Activated T-helper 2 cell treated with anti-CD3 and anti-CD28 coated beads, Interferon-gamma antibody, Interleukin-2, Interleukin-4, amounts not matched to agents 10 μg/mL and 5 μg/mL and 100 μg/mL, durations not matched to agents 14 hours and 24 hours and 36 hours (primary cell): Measurements from ENCODE around the gene ZSCAN5B. TPM values are rescaled to one million over a fixed set of nuclear protein-coding genes. Genes with fewer than 3 reads are reported as not detected.

ENCODE experiments used
- DNase-seq: peaks from one replicate; pipeline ENCODE4 v3.0.0; 2021; ENCODE audit warnings: low spot score
- H3K27ac Mint-ChIP-seq: one replicate; pipeline ENCODE4 v1.8.0; 2021; ENCODE audit warnings: mixed read lengths
- H3K27me3 Mint-ChIP-seq: one replicate; pipeline ENCODE4 v1.8.0; 2021; ENCODE audit warnings: low read depth, mixed read lengths
- H3K36me3 Mint-ChIP-seq: one replicate; pipeline ENCODE4 v1.8.0; 2021; ENCODE audit warnings: low read depth, mixed read lengths
- H3K4me1 Mint-ChIP-seq: one replicate; pipeline ENCODE4 v1.8.0; 2021; ENCODE audit warnings: low read depth, mixed read lengths
- H3K4me3 Mint-ChIP-seq: one replicate; pipeline ENCODE4 v1.8.0; 2021; ENCODE audit warnings: low read depth, mild to moderate bottlenecking, moderate library complexity, mixed read lengths
- H3K9me3 Mint-ChIP-seq: one replicate; pipeline ENCODE4 v1.8.0; 2021; ENCODE audit warnings: mixed read lengths
- intact Hi-C: fragments of 100-400 bp; cut with micrococcal nuclease; formaldehyde crosslinking; loops from one replicate; pipeline ENCODE4 v1.15.1; 2023
- total RNA-seq: library from RNA; stranded (reverse); gene quantifications from 2 replicates; pipeline ENCODE4 v1.2.3, GENCODE V29; 2022

Gene ZSCAN5B
- total RNA-seq, 1 donor from 2014 or later: not detected

GRCh38 chr19:56170261-56170660 lies 27.3 kb downstream of the ZSCAN5B start:
- Mint-ChIP-seq H3K9me3 (no peaks in the 10 kb centered on the region), H3K4me1 (no peaks in the 10 kb centered on the region), H3K27ac (no peak overlapping the region), H3K4me3 (no peak overlapping the region), H3K27me3 (no peaks in the 10 kb centered on the region), H3K36me3 (no peaks in the 10 kb centered on the region)
- DNase-seq: no peak
- intact Hi-C loops: loop anchor here (5.0 kb wide), 1 partner anchor 103 kb away; no protein-coding TSS in a partner anchor

- Mint-ChIP-seq H3K4me1 (peaks cover 10% of the 10 kb centered on the region), H3K36me3 (no peaks in the 10 kb centered on the region), H3K9me3 (no peaks in the 10 kb centered on the region), H3K27me3 (no peaks in the 10 kb centered on the region), H3K4me3 (no peak overlapping the region), H3K27ac (no peak overlapping the region)
- intact Hi-C loops: no loop called here
- no peak for DNase-seq
These were observed 30.5 kb downstream of the ZSCAN5B start for GRCh38 chr19:56167064-56167578.

- H3K4me1 Mint-ChIP-seq: peaks cover 13% of the 10 kb centered on the region
- H3K27me3 Mint-ChIP-seq: no peaks in the 10 kb centered on the region
- H3K4me3 Mint-ChIP-seq: no peak overlapping the region
- intact Hi-C loops: no loop called here
- peaks cover 15% of the 10 kb centered on the region for H3K36me3 Mint-ChIP-seq
- H3K27ac Mint-ChIP-seq: no peak overlapping the region
- H3K9me3 Mint-ChIP-seq: peaks cover 4% of the 10 kb centered on the region
- no peak for DNase-seq
These were observed 34.5 kb downstream of the ZSCAN5B start for GRCh38 chr19:56163097-56163496.

GRCh38 chr19:56162258-56162657 lies 35.3 kb downstream of the ZSCAN5B start:
- Mint-ChIP-seq H3K9me3 (peaks cover 4% of the 10 kb centered on the region), H3K36me3 (peaks cover 18% of the 10 kb centered on the region), H3K27ac (no peak overlapping the region), H3K4me1 (peaks cover 13% of the 10 kb centered on the region), H3K27me3 (no peaks in the 10 kb centered on the region), H3K4me3 (no peak overlapping the region)
- intact Hi-C loops: no loop called here
- DNase-seq: no peak

- H3K27ac Mint-ChIP-seq: no peak overlapping the region
These were observed 36.0 kb downstream of the ZSCAN5B start for GRCh38 chr19:56161534-56161933.

GRCh38 chr19:56159622-56160271 lies 37.8 kb downstream of the ZSCAN5B start:
- peaks cover 29% of the 10 kb centered on the region for H3K36me3 Mint-ChIP-seq
- no peak overlapping the region for H3K4me3 Mint-ChIP-seq
- intact Hi-C loops: no loop called here
- no peak overlapping the region for H3K27ac Mint-ChIP-seq
- peaks cover 13% of the 10 kb centered on the region for H3K4me1 Mint-ChIP-seq
- no peak for DNase-seq
- H3K27me3 Mint-ChIP-seq: no peaks in the 10 kb centered on the region
- peaks cover 4% of the 10 kb centered on the region for H3K9me3 Mint-ChIP-seq

More at GRCh38 chr19:56161534-56161933, 36.0 kb downstream of the ZSCAN5B start:
- Mint-ChIP-seq H3K9me3 (peaks cover 4% of the 10 kb centered on the region), H3K4me3 (no peak overlapping the region), H3K36me3 (peaks cover 18% of the 10 kb centered on the region), H3K27me3 (no peaks in the 10 kb centered on the region), H3K4me1 (peaks cover 13% of the 10 kb centered on the region)
- intact Hi-C loops: no loop called here
- DNase-seq: no peak

GRCh38 chr19:56159009-56159559 lies 38.5 kb downstream of the ZSCAN5B start:
- Mint-ChIP-seq H3K27ac (no peak overlapping the region), H3K36me3 (peaks cover 29% of the 10 kb centered on the region), H3K4me3 (no peak overlapping the region), H3K4me1 (peaks cover 11% of the 10 kb centered on the region), H3K27me3 (no peaks in the 10 kb centered on the region), H3K9me3 (peaks cover 4% of the 10 kb centered on the region)
- intact Hi-C loops: no loop called here
- no peak for DNase-seq

GRCh38 chr19:56158170-56158757 lies 39.3 kb downstream of the ZSCAN5B start:
- H3K27me3 Mint-ChIP-seq: no peaks in the 10 kb centered on the region
- H3K36me3 Mint-ChIP-seq: peaks cover 33% of the 10 kb centered on the region
- H3K9me3 Mint-ChIP-seq: peaks cover 4% of the 10 kb centered on the region
- H3K4me3 Mint-ChIP-seq: no peak overlapping the region
- no peak for DNase-seq
- peaks cover 12% of the 10 kb centered on the region for H3K4me1 Mint-ChIP-seq
- intact Hi-C loops: no loop called here
- no peak overlapping the region for H3K27ac Mint-ChIP-seq

GRCh38 chr19:56156768-56157167 lies 40.8 kb downstream of the ZSCAN5B start:
- Mint-ChIP-seq H3K36me3 (peaks cover 33% of the 10 kb centered on the region), H3K9me3 (peaks cover 4% of the 10 kb centered on the region), H3K27ac (no peak overlapping the region), H3K27me3 (no peaks in the 10 kb centered on the region), H3K4me3 (no peak overlapping the region), H3K4me1 (peaks cover 8% of the 10 kb centered on the region)
- no peak for DNase-seq
- intact Hi-C loops: no loop called here

- Mint-ChIP-seq H3K27me3 (no peaks in the 10 kb centered on the region), H3K4me3 (no peak overlapping the region), H3K36me3 (peaks cover 34% of the 10 kb centered on the region), H3K27ac (no peak overlapping the region), H3K4me1 (peaks cover 8% of the 10 kb centered on the region), H3K9me3 (peaks cover 4% of the 10 kb centered on the region)
- intact Hi-C loops: no loop called here
- no peak for DNase-seq
These were observed 42.4 kb downstream of the ZSCAN5B start for GRCh38 chr19:56155124-56155687.

- DNase-seq: no peak
- peaks cover 6% of the 10 kb centered on the region for H3K4me1 Mint-ChIP-seq
- H3K4me3 Mint-ChIP-seq: no peak overlapping the region
- H3K27ac Mint-ChIP-seq: no peak overlapping the region
- intact Hi-C loops: no loop called here
- H3K27me3 Mint-ChIP-seq: no peaks in the 10 kb centered on the region
- H3K36me3 Mint-ChIP-seq: peaks cover 34% of the 10 kb centered on the region
- no peaks in the 10 kb centered on the region for H3K9me3 Mint-ChIP-seq
These were observed 44.1 kb downstream of the ZSCAN5B start for GRCh38 chr19:56153507-56153906.

- Mint-ChIP-seq H3K4me1 (peaks cover 6% of the 10 kb centered on the region), H3K27me3 (no peaks in the 10 kb centered on the region), H3K4me3 (no peak overlapping the region), H3K27ac (no peak overlapping the region), H3K36me3 (peaks cover 35% of the 10 kb centered on the region), H3K9me3 (no peaks in the 10 kb centered on the region)
- intact Hi-C loops: no loop called here
- no peak for DNase-seq
These were observed 44.9 kb downstream of the ZSCAN5B start for GRCh38 chr19:56152644-56153043.

- no peak for DNase-seq
- peaks cover 31% of the 10 kb centered on the region for H3K36me3 Mint-ChIP-seq
- intact Hi-C loops: no loop called here
- no peaks in the 10 kb centered on the region for H3K27me3 Mint-ChIP-seq
- no peaks in the 10 kb centered on the region for H3K9me3 Mint-ChIP-seq
- H3K4me1 Mint-ChIP-seq: peaks cover 6% of the 10 kb centered on the region
- H3K4me3 Mint-ChIP-seq: no peak overlapping the region
- no peak overlapping the region for H3K27ac Mint-ChIP-seq
These were observed 47.2 kb downstream of the ZSCAN5B start for GRCh38 chr19:56150358-56150757.
